ENCODE measurements around the gene AGAP1. TPM values are rescaled to one million over a fixed set of nuclear protein-coding genes. Genes with fewer than 3 reads are reported as not detected.

The AGAP1 gene
- total RNA-seq, 2 experiments from 2014 or later: not detected

DNA sequence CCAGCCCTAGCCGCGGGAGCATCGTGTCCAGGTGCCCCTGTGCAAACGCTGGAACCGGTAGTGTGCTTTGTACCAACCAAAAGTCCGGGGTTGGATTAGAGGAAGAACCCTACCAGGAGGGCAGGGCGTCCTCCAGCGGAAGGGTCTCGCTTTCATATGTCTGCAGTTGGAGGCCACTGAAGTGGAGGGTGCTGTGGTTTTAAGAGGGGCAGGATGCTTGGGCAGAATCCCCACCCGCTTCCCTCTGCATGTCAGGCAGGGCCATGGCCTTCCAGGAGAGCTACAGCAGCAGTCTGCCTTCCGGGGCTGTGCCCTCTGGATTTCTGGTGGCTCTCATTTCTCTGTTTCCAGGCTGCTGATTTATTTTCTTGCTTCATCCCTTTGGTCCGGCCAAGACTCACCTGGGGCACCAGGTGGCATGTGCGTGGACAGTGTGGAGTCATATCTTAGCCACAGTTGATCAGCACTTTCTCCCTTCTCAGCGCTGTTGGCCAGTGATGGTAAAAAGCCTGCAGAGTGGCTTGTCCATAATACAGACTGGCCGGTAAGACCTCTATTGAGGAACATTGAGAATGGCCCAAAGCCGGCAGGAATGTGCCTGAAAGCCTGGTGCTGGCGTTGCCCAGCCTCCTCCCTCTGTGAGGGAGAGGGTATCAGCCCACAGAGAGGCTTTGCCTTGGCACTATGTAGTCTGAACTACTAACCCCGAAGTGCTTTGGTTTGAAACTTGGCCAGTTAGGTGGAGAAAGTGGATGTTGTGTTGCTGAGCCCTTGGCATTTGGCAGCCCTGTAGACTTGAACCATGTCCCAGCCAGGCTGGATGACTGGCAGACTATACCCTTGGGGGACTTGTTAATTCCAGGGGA is 1.8 kb downstream of the AGAP1 start:
- intact Hi-C loops (cut with micrococcal nuclease; ENCODE audit: unreplicated experiment): no loop called here
- Histone ChIP-seq H3K4me3 (ENCODE audit: low read depth, low read length, poor library complexity, severe bottlenecking) (no peak overlapping the region), H4K20me1 (ENCODE audit: insufficient read depth, low read length) (no peaks in the 10 kb centered on the region), H3K36me3 (ENCODE audit: insufficient read depth, low read length) (no peaks in the 10 kb centered on the region), H3K4me2 (ENCODE audit: low read length) (no peak overlapping the region), H3K79me2 (ENCODE audit: insufficient read depth, low read depth, low read length) (no peaks in the 10 kb centered on the region), H3K9me3 (ENCODE audit: low read length) (no peaks in the 10 kb centered on the region), H3K9me2 (ENCODE audit: insufficient read depth, low read length) (no peaks in the 10 kb centered on the region), H3K27ac (ENCODE audit: low read depth, low read length, poor library complexity, severe bottlenecking) (no peak overlapping the region), H3K4me1 (ENCODE audit: insufficient read depth, low read length, poor library complexity, severe bottlenecking) (no peaks in the 10 kb centered on the region), H2AFZ (ENCODE audit: low read length) (no peak overlapping the region)
- ChIA-PET POLR2A (no interaction called here), CTCF (ENCODE audit: unreplicated experiment) (no interaction called here)
- DNase-seq (ENCODE audit: low spot score): no peak
- no TSS peak for BruUV-seq (replicated peaks)
- TF ChIP-seq, protein P1, sequence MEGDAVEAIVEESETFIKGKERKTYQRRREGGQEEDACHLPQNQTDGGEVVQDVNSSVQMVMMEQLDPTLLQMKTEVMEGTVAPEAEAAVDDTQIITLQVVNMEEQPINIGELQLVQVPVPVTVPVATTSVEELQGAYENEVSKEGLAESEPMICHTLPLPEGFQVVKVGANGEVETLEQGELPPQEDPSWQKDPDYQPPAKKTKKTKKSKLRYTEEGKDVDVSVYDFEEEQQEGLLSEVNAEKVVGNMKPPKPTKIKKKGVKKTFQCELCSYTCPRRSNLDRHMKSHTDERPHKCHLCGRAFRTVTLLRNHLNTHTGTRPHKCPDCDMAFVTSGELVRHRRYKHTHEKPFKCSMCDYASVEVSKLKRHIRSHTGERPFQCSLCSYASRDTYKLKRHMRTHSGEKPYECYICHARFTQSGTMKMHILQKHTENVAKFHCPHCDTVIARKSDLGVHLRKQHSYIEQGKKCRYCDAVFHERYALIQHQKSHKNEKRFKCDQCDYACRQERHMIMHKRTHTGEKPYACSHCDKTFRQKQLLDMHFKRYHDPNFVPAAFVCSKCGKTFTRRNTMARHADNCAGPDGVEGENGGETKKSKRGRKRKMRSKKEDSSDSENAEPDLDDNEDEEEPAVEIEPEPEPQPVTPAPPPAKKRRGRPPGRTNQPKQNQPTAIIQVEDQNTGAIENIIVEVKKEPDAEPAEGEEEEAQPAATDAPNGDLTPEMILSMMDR (conservative IDR thresholded peaks at IDR 0.05; ENCODE audit: low read length): no peak
- TF ChIP-seq EZH2phosphoT487 (IDR thresholded peaks at IDR 0.05; ENCODE audit: borderline replicate concordance, low read depth, low read length): no peak

DNA sequence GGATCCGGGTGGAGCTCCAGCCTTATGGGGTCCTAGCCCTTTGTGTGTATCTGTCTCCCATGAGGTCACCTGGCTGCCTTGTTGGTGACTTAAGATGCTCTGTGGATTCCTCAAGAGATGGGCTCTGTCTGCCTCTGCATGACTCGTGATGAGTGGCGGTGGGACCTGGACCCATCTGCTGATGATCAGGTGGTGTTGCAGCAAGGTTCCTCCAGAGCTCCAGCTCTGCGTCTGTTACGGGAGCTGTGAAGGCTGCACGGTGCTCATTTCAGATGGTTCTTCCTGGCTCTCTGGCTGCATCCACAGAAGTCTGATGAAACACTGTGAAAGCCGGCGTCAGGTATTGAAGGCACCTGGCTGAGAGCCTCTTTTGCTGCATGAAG is 2.4 kb downstream of the AGAP1 start:
- ChIA-PET POLR2A (interaction anchor here (0.6 kb wide), 1 partner anchor 22 kb away, joined by 3 read pairs; no protein-coding TSS in a partner anchor), CTCF (ENCODE audit: unreplicated experiment) (no interaction called here)
- intact Hi-C loops (cut with micrococcal nuclease; ENCODE audit: unreplicated experiment): no loop called here
- H2AFZ ChIP-seq (ENCODE audit: low read length): no peak overlapping the region
- H3K27ac ChIP-seq (ENCODE audit: low read depth, low read length, poor library complexity, severe bottlenecking): no peak overlapping the region
- H3K9me2 ChIP-seq (ENCODE audit: insufficient read depth, low read length): no peaks in the 10 kb centered on the region
- H3K4me2 ChIP-seq (ENCODE audit: low read length): no peak overlapping the region
- H3K4me3 ChIP-seq (ENCODE audit: low read depth, low read length, poor library complexity, severe bottlenecking): no peak overlapping the region
- H3K4me1 ChIP-seq (ENCODE audit: insufficient read depth, low read length, poor library complexity, severe bottlenecking): no peaks in the 10 kb centered on the region
- no TSS peak for BruUV-seq (replicated peaks)
- no peak for TF ChIP-seq EZH2phosphoT487 (IDR thresholded peaks at IDR 0.05; ENCODE audit: borderline replicate concordance, low read depth, low read length)
- TF ChIP-seq, protein P1 (conservative IDR thresholded peaks at IDR 0.05; ENCODE audit: low read length): no peak
- no peaks in the 10 kb centered on the region for H4K20me1 ChIP-seq (ENCODE audit: insufficient read depth, low read length)
- no peaks in the 10 kb centered on the region for H3K9me3 ChIP-seq (ENCODE audit: low read length)
- no peaks in the 10 kb centered on the region for H3K79me2 ChIP-seq (ENCODE audit: insufficient read depth, low read depth, low read length)
- no peaks in the 10 kb centered on the region for H3K36me3 ChIP-seq (ENCODE audit: insufficient read depth, low read length)
- DNase-seq (ENCODE audit: low spot score): no peak

DNA sequence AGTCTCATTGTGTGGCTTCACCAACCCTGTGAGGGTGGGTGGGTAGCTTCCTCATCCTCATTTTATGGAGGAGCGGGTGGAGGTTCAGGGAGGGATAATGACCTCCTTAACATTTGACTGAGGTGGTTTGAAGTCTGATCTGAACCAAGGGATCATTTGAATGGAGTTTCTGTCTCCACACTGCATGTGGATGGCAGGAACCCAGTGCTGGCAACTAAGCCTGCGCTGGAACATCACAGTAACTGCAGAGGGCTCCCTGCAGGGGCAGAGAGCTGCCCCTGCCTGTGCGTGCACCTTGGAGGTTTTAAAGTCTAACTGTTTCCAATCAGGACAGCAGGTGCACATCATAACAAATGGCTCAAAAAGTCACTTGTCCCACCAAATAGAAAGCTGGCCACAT is 3.3 kb downstream of the AGAP1 start:
- intact Hi-C loops (cut with micrococcal nuclease; ENCODE audit: unreplicated experiment): no loop called here

More for the DNA sequence above, 3.3 kb downstream of the AGAP1 start:
- no peak overlapping the region for H3K4me2 ChIP-seq (ENCODE audit: low read length)
- CTCF ChIA-PET (ENCODE audit: unreplicated experiment): no interaction called here
- no peak overlapping the region for H3K27ac ChIP-seq (ENCODE audit: low read depth, low read length, poor library complexity, severe bottlenecking)
- H2AFZ ChIP-seq (ENCODE audit: low read length): no peak overlapping the region
- H3K9me2 ChIP-seq (ENCODE audit: insufficient read depth, low read length): no peaks in the 10 kb centered on the region
- no peaks in the 10 kb centered on the region for H3K9me3 ChIP-seq (ENCODE audit: low read length)
- no peak overlapping the region for H3K4me3 ChIP-seq (ENCODE audit: low read depth, low read length, poor library complexity, severe bottlenecking)
- no peaks in the 10 kb centered on the region for H3K4me1 ChIP-seq (ENCODE audit: insufficient read depth, low read length, poor library complexity, severe bottlenecking)
- no peaks in the 10 kb centered on the region for H3K36me3 ChIP-seq (ENCODE audit: insufficient read depth, low read length)
- H4K20me1 ChIP-seq (ENCODE audit: insufficient read depth, low read length): no peaks in the 10 kb centered on the region
- no TSS peak for BruUV-seq (replicated peaks)
- DNase-seq (ENCODE audit: low spot score): no peak
- POLR2A ChIA-PET: interaction anchor here (0.6 kb wide), 1 partner anchor 21 kb away, joined by 3 read pairs; no protein-coding TSS in a partner anchor
- TF ChIP-seq, protein P1 (conservative IDR thresholded peaks at IDR 0.05; ENCODE audit: low read length): no peak
- TF ChIP-seq EZH2phosphoT487 (IDR thresholded peaks at IDR 0.05; ENCODE audit: borderline replicate concordance, low read depth, low read length): no peak
- H3K79me2 ChIP-seq (ENCODE audit: insufficient read depth, low read depth, low read length): no peaks in the 10 kb centered on the region

Data from OCI-LY7 (cell line).